Motor neuron (in vitro differentiated cells): Measurements from ENCODE around the gene SPINDOC. TPM values are rescaled to one million over a fixed set of nuclear protein-coding genes. Genes with fewer than 3 reads are reported as not detected.

Experiments used
- ATAC-seq, 8 experiments: fragments of 200-7000 bp; cut with Tn5 transposase; replicated peaks in 6 of 8; 2 replicates each; pipeline ENCODE4 v1.8.0; 2021; ENCODE audit warnings: mild to moderate bottlenecking in 8 of 8, moderate library complexity in 8 of 8
- H3K27ac ChIP-seq, 2 donors: fragments of 250-450 bp; sonication (Bioruptor Pico); 2 replicates each; pipeline ENCODE4 v1.9.0; 2021; ENCODE audit warnings: antibody characterized with exemption in 2 of 2, mild to moderate bottlenecking in 2 of 2, moderate library complexity in 1 of 2
- H3K4me1 ChIP-seq, 2 donors: fragments of 250-450 bp; sonication (Bioruptor Pico); replicated peaks in 1 of 2; 2 replicates each; pipeline ENCODE4 v1.6.1; 2021; ENCODE audit warnings: antibody characterized with exemption in 2 of 2, mild to moderate bottlenecking in 2 of 2, moderate library complexity in 1 of 2
- H3K4me3 ChIP-seq, 5 donors: fragments of 250-450 bp; sonication (Bioruptor Pico); 2 replicates each; pipeline ENCODE4 v1.9.0; 2021; ENCODE audit warnings: antibody characterized with exemption in 5 of 5, mild to moderate bottlenecking in 5 of 5, moderate library complexity in 4 of 5
- WGBS, 10 experiments: fragments of 450-650 bp; shearing (Covaris generic); methylation state at CpG; one replicate each; pipeline ENCODE4 v1.0.0; 2022; 5-methylcytosine and 5-hydroxymethylcytosine counted together
- in situ Hi-C, 9 experiments: fragments of 400-800 bp; cut with MboI; loops; one replicate each; pipeline ENCODE4 v1.15.0; 2021; ENCODE audit warnings: low sequenced_read_pairs in 9 of 9, low pct_unique_long_range_greater_than_20kb in 2 of 9; ENCODE audit not compliant: unreplicated experiment in 9 of 9
- total RNA-seq, 8 experiments: library from RNA; unstranded; fragments of 300-600 nt; gene quantifications; 2 replicates each; pipeline versions ENCODE4 v1.2.3 to v1.2.4, GENCODE V29; 2022

The SPINDOC gene
- total RNA-seq, 8 experiments from 2014 or later = 16.6 to 61.5 (median 23.5) TPM

DNA sequence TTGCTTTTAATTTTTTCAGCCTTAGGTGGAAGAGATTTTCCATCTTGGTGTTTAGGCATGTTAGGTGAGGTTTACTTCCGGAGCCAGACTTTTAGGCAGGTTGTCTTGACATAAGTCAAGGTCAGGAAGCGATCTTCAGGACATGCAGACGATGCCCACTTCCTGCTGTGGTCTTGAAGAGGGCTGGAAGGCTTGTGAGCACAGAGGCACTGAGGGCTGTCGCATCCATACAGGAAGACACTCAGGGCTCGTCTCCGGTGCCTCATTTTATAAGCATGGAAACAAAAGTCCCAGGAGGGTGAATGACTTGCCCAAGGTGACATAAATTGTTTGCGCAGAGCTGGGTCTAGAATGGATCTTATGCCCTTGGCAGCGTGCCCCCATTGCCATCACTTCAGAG is 56.4 kb downstream of the SPINDOC start:
- Histone ChIP-seq H3K27ac (no peak overlapping the region), H3K4me1 (peaks cover 2 to 9% of the 10 kb centered on the region in 2 donors), H3K4me3 (no peak overlapping the region)
- no peak for ATAC-seq
- in situ Hi-C loops = no loop called here
- WGBS, 10 experiments = 40 to 100% (median 88%) methylated on average over 1 to 7 of the region's 8 CpGs; no CpG with 5 or more reads in 3 of the 10 experiments

DNA sequence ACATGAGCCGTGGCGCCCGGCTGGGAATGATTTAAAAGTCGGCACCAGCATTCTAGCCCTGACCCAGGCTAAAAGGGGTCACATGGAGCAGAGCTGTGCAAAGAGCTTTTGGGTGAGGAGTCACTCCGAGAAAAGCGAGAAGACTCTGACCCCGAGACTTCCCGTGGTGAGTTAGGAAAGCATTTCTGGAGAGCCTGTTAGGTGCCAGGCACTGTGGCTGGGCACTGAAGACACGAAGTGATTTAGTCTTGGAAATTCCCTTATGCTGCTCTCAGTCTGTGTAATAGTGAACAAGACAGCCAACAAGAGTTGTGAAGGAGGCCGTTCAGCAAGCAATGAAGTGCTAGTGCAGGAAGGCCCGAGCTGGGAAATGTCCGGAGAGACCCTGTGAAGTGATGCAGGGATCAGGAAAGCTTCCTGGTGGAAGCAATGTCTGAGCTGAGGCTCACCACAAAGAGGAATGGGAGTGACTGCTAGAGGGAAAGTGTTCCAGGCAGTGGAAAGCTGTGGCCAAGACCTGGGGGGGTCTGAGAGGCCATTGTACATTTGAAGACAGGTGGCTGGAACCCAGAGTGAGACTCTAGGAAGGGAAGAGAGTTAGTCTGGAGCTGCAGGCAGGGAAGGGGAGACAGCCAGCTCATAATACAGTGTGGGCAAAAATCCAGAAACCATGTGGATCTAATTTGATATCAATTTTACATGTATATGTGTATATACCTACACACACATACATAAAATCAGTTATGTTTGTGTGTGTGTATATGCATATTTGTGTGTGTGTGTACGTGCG is 57.3 kb downstream of the SPINDOC start:
- Histone ChIP-seq H3K4me3 (no peak overlapping the region), H3K4me1 (peaks cover 2 to 9% of the 10 kb centered on the region in 2 donors), H3K27ac (no peak overlapping the region)
- no peak for ATAC-seq
- in situ Hi-C loops = no loop called here
- WGBS, 10 experiments = 0 to 93% (median 80%) methylated on average over 1 to 10 of the region's 14 CpGs; no CpG with 5 or more reads in 3 of the 10 experiments

DNA sequence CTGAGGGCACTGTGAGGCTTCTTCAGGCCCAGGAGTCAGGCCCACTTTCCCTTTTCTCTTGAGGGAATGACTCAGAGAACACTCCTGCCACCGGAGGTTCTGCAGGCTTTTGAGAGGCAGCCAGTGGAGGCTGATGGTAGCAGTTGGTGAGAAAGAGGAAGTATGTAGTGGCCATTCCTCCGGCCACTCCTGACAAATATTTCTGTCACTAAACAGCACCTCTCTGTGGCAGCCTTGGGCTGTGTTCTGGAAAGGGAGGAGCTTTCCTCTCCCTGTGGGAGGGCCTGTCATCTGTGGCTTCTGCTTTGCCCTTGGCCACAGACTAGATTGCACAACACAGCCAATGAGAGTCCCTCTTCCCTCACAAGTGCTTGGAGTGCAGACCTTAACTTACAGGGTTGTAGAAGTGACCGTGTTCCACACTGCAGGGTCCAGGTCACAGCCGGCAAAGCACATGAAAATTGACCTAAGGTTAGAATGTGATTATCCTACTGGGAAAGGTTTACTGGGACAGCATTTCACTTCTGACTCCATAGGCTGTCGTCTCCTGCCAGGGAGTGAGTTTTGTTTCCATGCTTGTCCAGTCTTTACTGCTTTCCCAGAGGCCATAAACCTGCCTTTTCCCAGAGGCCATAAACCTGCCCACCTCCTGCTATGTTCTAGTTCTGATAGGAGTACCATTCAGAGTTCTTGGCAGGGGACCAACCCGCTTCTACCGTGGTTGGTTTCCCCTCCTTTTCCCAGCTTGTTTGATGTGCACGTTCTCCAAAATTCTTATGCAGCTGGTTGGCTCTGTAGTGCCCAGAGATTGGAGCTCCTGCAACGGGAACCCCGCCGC is 58.9 kb downstream of the SPINDOC start:
- in situ Hi-C loops = no loop called here
- no peak overlapping the region for H3K4me3 ChIP-seq
- H3K4me1 ChIP-seq = peaks cover 2 to 9% of the 10 kb centered on the region in 2 donors
- H3K27ac ChIP-seq = peak overlapping the region in 1 of 2 donors; percentile 26
- ATAC-seq = peak; percentile 98 to 99 (median 99)
- WGBS, 10 experiments = 0 to 50% (median 17%) methylated on average over 1 to 4 of the region's 11 CpGs; no CpG with 5 or more reads in 3 of the 10 experiments

DNA sequence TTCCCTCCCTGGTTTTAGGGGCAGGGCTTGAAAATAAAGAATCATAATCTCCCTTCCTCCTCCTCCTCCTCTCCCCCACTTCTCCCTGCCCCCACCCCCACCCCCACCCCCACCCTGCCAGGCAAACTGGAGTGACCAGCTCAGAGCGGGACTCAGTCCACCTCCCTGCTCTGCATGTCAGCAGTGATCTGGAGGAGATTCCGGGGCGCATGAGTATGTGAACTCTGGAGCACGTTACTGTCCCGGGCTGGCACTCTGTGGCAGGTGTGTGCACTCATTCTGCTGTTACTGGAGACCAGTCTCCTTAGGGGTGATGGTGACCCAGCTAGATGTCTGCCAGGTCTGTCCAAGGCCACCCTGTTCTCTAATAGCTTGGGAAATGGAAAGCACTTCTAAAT is 59.5 kb downstream of the SPINDOC start:
- WGBS, 10 experiments = 60% methylated on average over 1 of the region's 5 CpGs; no CpG with 5 or more reads in 9 of the 10 experiments
- in situ Hi-C loops = no loop called here
- no peak for ATAC-seq
- Histone ChIP-seq H3K4me3 (no peak overlapping the region), H3K27ac (no peak overlapping the region), H3K4me1 (peaks cover 2 to 9% of the 10 kb centered on the region in 2 donors)

DNA sequence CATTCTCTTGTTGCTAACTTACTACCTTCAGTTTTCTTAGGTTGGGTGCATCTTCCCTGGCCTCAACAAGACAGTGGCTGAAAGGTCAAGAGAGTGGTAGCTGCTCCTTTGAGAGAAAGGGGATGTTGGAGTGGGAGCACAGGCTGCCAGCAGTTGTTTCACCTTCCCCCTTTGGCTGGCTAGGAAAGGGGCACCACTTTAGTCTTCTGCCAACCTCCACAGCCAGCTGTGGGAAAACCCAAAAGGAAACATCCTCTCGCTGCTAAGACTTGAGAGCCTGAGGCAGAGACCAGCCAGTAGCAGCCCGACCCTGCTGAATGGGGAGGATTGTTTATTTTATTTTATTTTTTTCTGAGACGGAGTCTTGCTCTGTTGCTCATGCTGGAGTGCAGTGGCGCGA is 60.1 kb downstream of the SPINDOC start:
- H3K27ac ChIP-seq = no peak overlapping the region
- in situ Hi-C loops = no loop called here
- H3K4me3 ChIP-seq = no peak overlapping the region
- ATAC-seq = no peak
- peaks cover 2 to 9% of the 10 kb centered on the region in 2 donors for H3K4me1 ChIP-seq
- WGBS, 10 experiments = 50 to 100% (median 83%) methylated on average over 1 to 5 of the region's 5 CpGs; no CpG with 5 or more reads in 4 of the 10 experiments

DNA sequence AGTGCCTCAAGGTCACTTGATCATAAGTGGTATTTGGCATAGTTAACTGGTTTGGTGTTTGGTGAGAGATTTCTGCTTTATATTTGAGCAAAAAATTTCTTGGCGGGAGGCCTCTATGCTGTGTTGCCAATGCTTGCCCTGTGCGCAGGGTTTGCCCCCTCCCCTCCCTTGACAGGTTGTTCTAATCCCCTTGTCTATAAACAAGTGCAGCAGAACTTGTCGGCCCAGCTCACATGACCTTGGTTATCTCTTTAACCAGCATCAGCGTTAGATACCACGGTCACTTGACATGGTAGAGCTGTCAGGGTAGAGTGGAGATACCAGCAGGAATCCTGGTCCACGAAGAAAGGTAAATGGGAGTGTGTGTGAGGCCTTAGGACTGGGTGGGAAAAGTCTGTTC is 61.3 kb downstream of the SPINDOC start:
- Histone ChIP-seq H3K4me1 (peaks cover 2 to 9% of the 10 kb centered on the region in 2 donors), H3K4me3 (no peak overlapping the region), H3K27ac (no peak overlapping the region)
- 70 to 100% (median 88%) methylated on average over 1 to 6 of the region's 6 CpGs; no CpG with 5 or more reads in 2 of the 10 experiments for WGBS, 10 experiments
- in situ Hi-C loops = no loop called here
- ATAC-seq = no peak

DNA sequence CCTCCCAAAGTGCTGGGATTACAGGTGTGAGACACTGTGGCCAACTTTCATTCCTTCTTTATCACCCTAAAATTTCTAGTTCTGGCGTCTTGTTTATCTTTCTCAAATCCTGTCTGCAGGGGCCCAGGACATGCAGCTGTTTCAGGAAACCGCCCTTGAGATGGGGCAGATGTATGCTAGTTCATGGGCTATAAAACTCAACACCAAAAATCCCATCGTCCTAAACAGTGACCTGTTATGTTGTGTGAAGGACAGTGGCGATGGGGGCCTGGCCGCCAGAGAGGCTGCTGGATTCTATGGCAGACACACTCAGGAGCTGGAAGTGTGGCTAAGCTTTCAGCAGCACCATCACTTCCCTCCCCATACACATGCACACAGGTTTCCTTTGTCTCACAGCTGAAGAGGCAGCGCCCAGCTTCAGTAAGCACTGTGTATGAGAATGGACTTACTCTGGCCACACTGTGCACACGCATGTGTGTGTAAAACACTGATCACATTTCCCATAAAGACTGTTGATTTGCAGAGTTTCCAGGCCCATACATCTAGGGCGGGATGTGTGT is 62.3 kb downstream of the SPINDOC start:
- Histone ChIP-seq H3K27ac (no peak overlapping the region), H3K4me3 (no peak overlapping the region), H3K4me1 (peaks cover 10 to 20% of the 10 kb centered on the region in 2 donors)
- 89 to 100% (median 93%) methylated on average over 1 to 5 of the region's 8 CpGs; no CpG with 5 or more reads in 3 of the 10 experiments for WGBS, 10 experiments
- in situ Hi-C loops = no loop called here
- no peak for ATAC-seq

DNA sequence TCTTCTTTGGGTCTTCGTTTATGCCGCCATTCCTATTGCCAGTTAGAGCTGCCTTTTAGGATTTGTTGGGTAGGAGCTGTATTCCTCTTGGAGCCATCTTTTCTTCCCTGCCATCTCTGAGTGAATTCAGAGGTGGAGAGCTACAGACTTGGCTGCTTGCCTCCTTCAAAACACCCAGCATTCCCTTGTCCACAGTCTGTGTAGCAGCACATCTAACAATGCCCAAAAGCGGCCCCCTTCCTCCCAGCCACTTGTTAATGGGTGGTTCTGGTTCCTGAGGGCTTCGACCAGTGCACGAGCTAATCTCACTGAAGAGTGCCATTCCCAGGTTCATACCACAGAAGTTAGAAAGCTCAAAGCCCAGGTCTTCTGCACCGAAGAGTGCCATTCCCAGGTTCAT is 63.4 kb downstream of the SPINDOC start:
- WGBS, 10 experiments = 85 to 100% (median 100%) methylated on average over 2 to 5 of the region's 6 CpGs; no CpG with 5 or more reads in 2 of the 10 experiments
- Histone ChIP-seq H3K27ac (no peak overlapping the region), H3K4me3 (no peak overlapping the region), H3K4me1 (peaks cover 13 to 22% of the 10 kb centered on the region in 2 donors)
- ATAC-seq = no peak
- in situ Hi-C loops = no loop called here

Other genes starting within 250 kb of the SPINDOC start
- gene PLAAT3, start 199.0 kb upstream of the SPINDOC start, total RNA-seq = 10 to 100 TPM in 7 of 8 experiments, 1 to 10 TPM in 1; 4.4 to 69.5 (median 21.0) TPM
- 10 to 100 TPM in 4 of 8 experiments, 1 to 10 TPM in 4; 5.1 to 56.4 (median 11.6) TPM for gene ATL3, start 142.1 kb upstream of the SPINDOC start, total RNA-seq
- 100 to 1,000 TPM in 7 of 8 experiments, 10 to 100 TPM in 1; 71.9 to 296 (median 224) TPM for gene RTN3, start 132.0 kb upstream of the SPINDOC start, total RNA-seq
- gene ZFTA, start 44.7 kb upstream of the SPINDOC start, total RNA-seq = 10 to 100 TPM; 22.3 to 81.0 (median 35.1) TPM
- gene MARK2, start 25.7 kb downstream of the SPINDOC start, total RNA-seq = 10 to 100 TPM in 6 of 8 experiments, 1 to 10 TPM in 2; 9.2 to 36.8 (median 13.6) TPM
- gene RCOR2, start 103.7 kb downstream of the SPINDOC start, total RNA-seq = 100 to 1,000 TPM in 1 of 8 experiments, 10 to 100 TPM in 4, 1 to 10 TPM in 3; 5.3 to 134 (median 30.2) TPM
- 10 to 100 TPM; 11.3 to 39.2 (median 19.5) TPM for gene NAA40, start 125.5 kb downstream of the SPINDOC start, total RNA-seq
- gene COX8A, start 161.2 kb downstream of the SPINDOC start, total RNA-seq = 100 to 1,000 TPM; 475 to 790 (median 563) TPM
- 10 to 100 TPM; 39.8 to 80.0 (median 53.7) TPM for gene OTUB1, start 173.0 kb downstream of the SPINDOC start, total RNA-seq
- 10 to 100 TPM in 1 of 8 experiments, 1 to 10 TPM in 6, under 1 TPM in 1; 0.31 to 10.1 (median 3.6) TPM for gene FLRT1, start 222.5 kb downstream of the SPINDOC start, total RNA-seq